Small intestine (tissue), 7 donors: Measurements from ENCODE around the gene FHIT. TPM values are rescaled to one million over a fixed set of nuclear protein-coding genes. Genes with fewer than 3 reads are reported as not detected.

Source experiments
- DNase-seq, 2 donors: peaks; one replicate each; pipeline versions ENCODE4 v3.0.0 to v3.0.0-alpha.2; 2013
- FAIRE-seq: peaks from 2 replicates; lab custom pipeline; 2012; peaks lifted over from hg19 to GRCh38; lab: Jason Lieb, UNC
- H3K27ac ChIP-seq, 3 donors: one replicate each; pipeline ENCODE4 v1.5.1; 2013; ENCODE audit warnings: low read length in 2 of 3, mild to moderate bottlenecking in 2 of 3, control low read depth in 1 of 3, inconsistent platforms in 1 of 3, low read depth in 1 of 3, moderate library complexity in 1 of 3
- H3K27me3 ChIP-seq, 3 donors: one replicate each; pipeline ENCODE4 v1.6.1; 2013; ENCODE audit warnings: low read length in 3 of 3, inconsistent platforms in 1 of 3; ENCODE audit not compliant: control insufficient read depth in 3 of 3, insufficient read depth in 3 of 3
- H3K36me3 ChIP-seq, 3 donors: one replicate each; pipeline ENCODE4 v1.6.1; 2013; ENCODE audit warnings: low read length in 3 of 3, inconsistent platforms in 1 of 3, low read depth in 1 of 3, mild to moderate bottlenecking in 1 of 3, moderate library complexity in 1 of 3; ENCODE audit not compliant: control insufficient read depth in 3 of 3, insufficient read depth in 2 of 3
- H3K4me1 ChIP-seq, 3 donors: one replicate each; pipeline ENCODE4 v1.6.1; 2013; ENCODE audit warnings: low read length in 2 of 3, inconsistent platforms in 1 of 3, low read depth in 1 of 3, mild to moderate bottlenecking in 1 of 3, moderate library complexity in 1 of 3; ENCODE audit not compliant: control insufficient read depth in 3 of 3, insufficient read depth in 2 of 3
- H3K4me3 ChIP-seq, 3 donors: one replicate each; pipeline ENCODE4 v1.5.1; 2013; ENCODE audit warnings: low read length in 3 of 3, control low read depth in 1 of 3, inconsistent platforms in 1 of 3, low read depth in 1 of 3, mild to moderate bottlenecking in 1 of 3, moderate library complexity in 1 of 3
- H3K9me3 ChIP-seq, 2 donors: one replicate each; pipeline ENCODE4 v1.6.1; 2013; ENCODE audit warnings: low read depth in 1 of 2, low read length in 1 of 2; ENCODE audit not compliant: control insufficient read depth in 2 of 2, insufficient read depth in 1 of 2
- WGBS, 3 donors: extraction: QIAGEN DNeasy Blood & Tissue Kit; methylation state at CpG; one replicate each; pipeline ENCODE4 v1.1.7; 2013; 5-methylcytosine and 5-hydroxymethylcytosine counted together
- polyA plus RNA-seq, 4 donors: library from polyadenylated mRNA; stranded (reverse) in 3 of 4; unstranded in 1 of 4; fragments of 200-250 nt in 3 of 4; fragments of 120-200 nt in 1 of 4; gene quantifications; one replicate each; pipeline versions ENCODE4 v1.2.1 to v1.2.3, GENCODE V29; 2013
- donor health status: healthy with polysubstance abuse.
- donor health status: control.
- donor health status: control.
- donor health status: Bipolar disorder and iron deficiency.
- donor health status: healthy.

Gene FHIT
- polyA plus RNA-seq, 4 donors: 4.4 to 30.4 (median 7.0) TPM

DNA sequence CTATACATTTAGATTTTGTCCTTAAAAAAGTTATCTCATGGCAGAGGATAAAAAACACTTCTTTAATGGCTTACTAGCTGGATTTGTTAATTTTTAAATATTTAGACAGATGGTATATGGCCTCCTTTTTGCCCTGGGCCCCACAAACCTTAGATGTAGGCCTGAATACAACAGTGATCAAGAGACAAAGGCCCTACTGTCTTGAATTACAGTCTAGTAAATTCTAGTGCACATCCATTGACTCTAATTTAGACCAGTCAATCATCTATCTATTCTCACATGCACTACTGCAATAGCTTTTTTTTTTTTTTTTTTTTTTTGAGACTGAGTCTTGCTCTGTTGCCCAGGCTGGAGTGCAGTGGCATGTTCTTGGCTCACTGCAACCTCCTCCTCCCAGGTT is 452.8 kb downstream of the FHIT start:
- Histone ChIP-seq H3K36me3 (no peaks in the 10 kb centered on the region), H3K27me3 (no peaks in the 10 kb centered on the region), H3K4me3 (no peak overlapping the region), H3K27ac (no peak overlapping the region), H3K9me3 (no peaks in the 10 kb centered on the region), H3K4me1 (no peaks in the 10 kb centered on the region)
- FAIRE-seq: no peak
- DNase-seq: no peak

- DNase-seq: peak in 1 of 2 donors; percentile 3
- WGBS, 3 donors: 49 to 54% (median 52%) methylated on average over 3 of the region's 3 CpGs
- Histone ChIP-seq H3K27ac (no peak overlapping the region), H3K4me3 (no peak overlapping the region), H3K4me1 (no peaks in the 10 kb centered on the region), H3K9me3 (no peaks in the 10 kb centered on the region), H3K27me3 (no peaks in the 10 kb centered on the region), H3K36me3 (no peaks in the 10 kb centered on the region)
- FAIRE-seq: no peak
Observed at GRCh38 chr3:60792249-60792852, 458.9 kb downstream of the FHIT start.

- DNase-seq (no peak), FAIRE-seq (no peak)
- no peaks in the 10 kb centered on the region for H3K27me3 ChIP-seq
- peaks cover 0 to 5% of the 10 kb centered on the region in 2 donors for H3K9me3 ChIP-seq
- no peak overlapping the region for H3K27ac ChIP-seq
- WGBS, 3 donors: 90 to 95% (median 91%) methylated on average over 3 of the region's 3 CpGs
- H3K36me3 ChIP-seq: no peaks in the 10 kb centered on the region
- no peaks in the 10 kb centered on the region for H3K4me1 ChIP-seq
- H3K4me3 ChIP-seq: no peak overlapping the region
Observed at GRCh38 chr3:60788185-60788584, 463.1 kb downstream of the FHIT start.

GRCh38 chr3:60781935-60782334 is 469.3 kb downstream of the FHIT start:
- H3K9me3 ChIP-seq: peaks cover 0 to 29% of the 10 kb centered on the region in 2 donors
- H3K4me1 ChIP-seq: no peaks in the 10 kb centered on the region
- FAIRE-seq: no peak
- H3K27me3 ChIP-seq: no peaks in the 10 kb centered on the region
- H3K36me3 ChIP-seq: no peaks in the 10 kb centered on the region
- H3K27ac ChIP-seq: no peak overlapping the region
- no peak for DNase-seq
- no peak overlapping the region for H3K4me3 ChIP-seq
- WGBS, 3 donors: 43 to 96% (median 59%) methylated on average over 1 of the region's 1 CpG

DNA sequence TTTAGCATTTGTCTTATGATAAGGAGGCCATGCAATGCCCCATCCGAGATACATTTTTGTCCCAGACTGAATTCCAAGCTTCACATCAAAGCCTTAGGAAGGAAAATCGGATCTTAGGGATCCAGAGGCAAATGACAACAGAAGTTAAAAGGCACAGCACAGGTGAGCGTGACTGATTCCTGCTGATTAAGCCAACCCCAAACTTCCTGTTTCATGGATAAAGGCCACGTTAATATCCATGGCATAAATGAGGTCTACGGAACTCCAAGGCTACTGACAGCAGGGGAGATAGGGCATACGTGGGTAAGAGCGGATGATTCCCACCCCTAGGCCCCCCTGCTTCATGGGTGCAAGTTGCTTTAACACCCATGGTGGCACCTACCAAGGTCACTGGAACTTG is 471.6 kb downstream of the FHIT start:
- no peak for DNase-seq
- no peaks in the 10 kb centered on the region for H3K27me3 ChIP-seq
- 93 to 95% (median 94%) methylated on average over 7 of the region's 7 CpGs for WGBS, 3 donors
- no peaks in the 10 kb centered on the region for H3K36me3 ChIP-seq
- FAIRE-seq: no peak
- H3K27ac ChIP-seq: no peak overlapping the region
- H3K4me1 ChIP-seq: no peaks in the 10 kb centered on the region
- no peak overlapping the region for H3K4me3 ChIP-seq
- peaks cover 4 to 34% of the 10 kb centered on the region in 2 donors for H3K9me3 ChIP-seq

GRCh38 chr3:60775985-60776384 is 475.3 kb downstream of the FHIT start:
- WGBS, 3 donors: 92 to 93% (median 93%) methylated on average over 2 of the region's 2 CpGs
- H3K4me3 ChIP-seq: no peak overlapping the region
- no peaks in the 10 kb centered on the region for H3K27me3 ChIP-seq
- no peak for FAIRE-seq
- DNase-seq: no peak
- no peaks in the 10 kb centered on the region for H3K36me3 ChIP-seq
- no peak overlapping the region for H3K27ac ChIP-seq
- H3K4me1 ChIP-seq: no peaks in the 10 kb centered on the region
- H3K9me3 ChIP-seq: peaks cover 4 to 25% of the 10 kb centered on the region in 2 donors

- no peaks in the 10 kb centered on the region for H3K27me3 ChIP-seq
- WGBS, 3 donors: 86 to 92% (median 90%) methylated on average over 2 of the region's 2 CpGs
Observed at GRCh38 chr3:60774617-60775016, 476.6 kb downstream of the FHIT start.

DNA sequence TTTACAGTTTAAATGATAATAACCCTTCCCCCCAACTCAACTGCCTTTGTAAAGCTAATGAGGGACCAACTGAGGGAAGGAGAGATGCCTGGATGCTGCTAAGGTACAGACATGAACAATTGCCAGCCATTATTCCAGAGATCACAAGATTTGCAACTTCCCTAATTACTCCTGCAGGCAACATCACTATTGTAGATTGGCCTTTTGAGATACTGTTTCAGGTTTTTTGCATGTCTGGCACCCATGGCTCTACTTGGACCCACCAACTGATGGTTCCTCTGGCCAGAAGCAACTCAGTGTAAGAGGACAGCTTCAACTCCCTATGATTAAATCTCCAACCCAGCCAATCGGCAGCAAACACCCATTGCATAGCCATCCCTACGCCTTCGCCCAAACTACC is 478.7 kb downstream of the FHIT start:
- FAIRE-seq (no peak), DNase-seq (no peak)
- no peak overlapping the region for H3K27ac ChIP-seq
- peaks cover 4 to 10% of the 10 kb centered on the region in 2 donors for H3K9me3 ChIP-seq
- WGBS, 3 donors: 96 to 99% (median 97%) methylated on average over 3 of the region's 3 CpGs
- no peaks in the 10 kb centered on the region for H3K4me1 ChIP-seq
- no peaks in the 10 kb centered on the region for H3K27me3 ChIP-seq
- H3K36me3 ChIP-seq: no peaks in the 10 kb centered on the region
- no peak overlapping the region for H3K4me3 ChIP-seq

More at GRCh38 chr3:60774617-60775016, 476.6 kb downstream of the FHIT start:
- FAIRE-seq: no peak
- Histone ChIP-seq H3K4me1 (no peaks in the 10 kb centered on the region), H3K27ac (no peak overlapping the region), H3K36me3 (no peaks in the 10 kb centered on the region), H3K4me3 (no peak overlapping the region), H3K9me3 (peaks cover 4 to 12% of the 10 kb centered on the region in 2 donors)
- no peak for DNase-seq

- Histone ChIP-seq H3K27me3 (no peaks in the 10 kb centered on the region), H3K4me3 (no peak overlapping the region), H3K27ac (no peak overlapping the region), H3K4me1 (no peaks in the 10 kb centered on the region), H3K9me3 (peaks cover 4 to 10% of the 10 kb centered on the region in 2 donors), H3K36me3 (no peaks in the 10 kb centered on the region)
- DNase-seq: no peak
- no peak for FAIRE-seq
Observed at GRCh38 chr3:60771766-60772165, 479.5 kb downstream of the FHIT start.
